AG09319 (cell line): ENCODE results near the gene SP5.
"Not testable (repeated sequence)": the region's sequence is repeated elsewhere in the genome, so short reads cannot be mapped to it uniquely, and the experiment has no call there.

Experiments
- DNase-seq: peaks from one replicate; pipeline ENCODE4 v3.0.0-alpha.2; 2010; ENCODE audit warnings: low read depth; ENCODE audit errors: extremely low read depth
- CTCF ChIP-seq: IDR thresholded peaks from 2 replicates; pipeline ENCODE4 v1.5.1; 2011; ENCODE audit warnings: low read depth, mild to moderate bottlenecking, inconsistent platforms, low read length, moderate library complexity

SP5 gene

GRCh38 chr2:170715062-170715931 is at the start of gene SP5:
SP5 (plus strand) TSS chr2:170715337; CDS start chr2:170715513, 176 bp downstream.
- no peak; the same call in 1 of the 2 replicates for TF ChIP-seq CTCF

GRCh38 chr2:170665743-170666142 is 49.4 kb upstream of the SP5 start:
- TF ChIP-seq CTCF, result no peak
- no peak for DNase-seq

More at GRCh38 chr2:170715062-170715931, at the start of gene SP5:
- no peak for DNase-seq

- DNase-seq, result no peak
- no peak for TF ChIP-seq CTCF
Observed at GRCh38 chr2:170669909-170670308, 45.2 kb upstream of the SP5 start.

- TF ChIP-seq CTCF, result no peak
- DNase-seq, result no peak
Observed at GRCh38 chr2:170670651-170671050, 44.5 kb upstream of the SP5 start.

GRCh38 chr2:170671079-170671478 is 44.1 kb upstream of the SP5 start:
- TF ChIP-seq CTCF, result no peak
- no peak for DNase-seq

GRCh38 chr2:170674282-170674681 is 40.9 kb upstream of the SP5 start:
- DNase-seq, result not testable (repeated sequence)

GRCh38 chr2:170675701-170676100 is 39.4 kb upstream of the SP5 start:
- TF ChIP-seq CTCF, result no peak
- no peak for DNase-seq
